A673 (cell line): Measurements from ENCODE around the gene BABAM2. TPM values are rescaled to one million over a fixed set of nuclear protein-coding genes. Genes with fewer than 3 reads are reported as not detected.

ENCODE experiments used
- BruUV-seq: library from RNA; stranded (reverse); fragments of 400-500 nt; replicated peaks from 2 replicates; lab custom pipeline; 2021; lab: Mats Ljungman, UMichigan
- CTCF ChIA-PET: fragments of 300-600 bp; sonication (Branson Sonifier 250); formaldehyde crosslinking; loops from one replicate; lab custom pipeline; 2022; ENCODE audit warnings: antibody characterized with exemption; lab: Charles Lee
- POLR2A ChIA-PET: fragments of 300-600 bp; sonication (Branson Sonifier 250); formaldehyde crosslinking; loops from one replicate; lab custom pipeline; 2022; ENCODE audit warnings: antibody characterized with exemption; ENCODE audit not compliant: low non-redundant PET; lab: Charles Lee
- DNase-seq: peaks from one replicate; pipeline ENCODE4 v3.0.0-alpha.2; 2015; ENCODE audit warnings: low spot score
- H3K27ac ChIP-seq: fragments of 200-600 bp; sonication (generic); 2 replicates; pipeline ENCODE4 v1.5.1; 2016; ENCODE audit warnings: mixed run types, low read depth, mild to moderate bottlenecking, mixed read lengths, antibody characterized with exemption, low read length; ENCODE audit not compliant: poor library complexity, severe bottlenecking
- H3K27me3 ChIP-seq: fragments of 200-600 bp; sonication (generic); replicated peaks from 2 replicates; pipeline ENCODE4 v1.6.1; 2017; ENCODE audit warnings: mixed run types, low read depth, mild to moderate bottlenecking, mixed read lengths, antibody characterized with exemption, low read length; ENCODE audit not compliant: insufficient read depth, poor library complexity
- H3K36me3 ChIP-seq: fragments of 200-600 bp; sonication (generic); 2 replicates; pipeline ENCODE4 v1.6.1; 2016; ENCODE audit warnings: mixed run types, mild to moderate bottlenecking, mixed read lengths, antibody characterized with exemption, low read length; ENCODE audit not compliant: insufficient read depth, poor library complexity, severe bottlenecking
- H3K4me1 ChIP-seq: fragments of 200-600 bp; sonication (generic); 2 replicates; pipeline ENCODE4 v1.6.1; 2017; ENCODE audit warnings: mixed run types, mild to moderate bottlenecking, mixed read lengths, antibody characterized with exemption, low read length; ENCODE audit not compliant: insufficient read depth, poor library complexity, severe bottlenecking
- H3K4me3 ChIP-seq: fragments of 200-600 bp; sonication (generic); 2 replicates; pipeline ENCODE4 v1.5.1; 2016; ENCODE audit warnings: low read depth, mixed run types, mild to moderate bottlenecking, mixed read lengths, low read length; ENCODE audit not compliant: poor library complexity, severe bottlenecking
- H3K9me3 ChIP-seq: fragments of 200-600 bp; sonication (generic); 2 replicates; pipeline ENCODE4 v1.6.1; 2016; ENCODE audit warnings: mixed run types, low read depth, mild to moderate bottlenecking, mixed read lengths, antibody characterized with exemption, low read length; ENCODE audit not compliant: poor library complexity, severe bottlenecking
- EZH2 ChIP-seq: fragments of 200-600 bp; sonication (generic); IDR thresholded peaks from 2 replicates; pipeline ENCODE4 v1.6.1; 2017; ENCODE audit warnings: borderline replicate concordance, low read depth, mild to moderate bottlenecking, mixed read lengths, antibody characterized with exemption, low read length; ENCODE audit not compliant: poor library complexity, severe bottlenecking
- intact Hi-C: fragments of 100-400 bp; cut with micrococcal nuclease; formaldehyde crosslinking; loops from one replicate; pipeline ENCODE4 v1.10.0; 2022; ENCODE audit not compliant: unreplicated experiment
- total RNA-seq: library from RNA; stranded (reverse); gene quantifications from 2 replicates; pipeline ENCODE4 v1.2.3, GENCODE V29; 2021
- TF ChIP-seq, protein P1 (sequence below): fragments of 300-800, 200-600 bp; sonication (generic); conservative IDR thresholded peaks from 2 replicates; pipeline ENCODE4 v1.5.1; 2017; ENCODE audit warnings: low read depth, mild to moderate bottlenecking, antibody characterized with exemption, low read length, moderate library complexity, mixed read lengths

BABAM2 gene
- total RNA-seq, 1 experiment from 2014 or later: 21.8 TPM

GRCh38 chr2:28343184-28343942 is 452.8 kb downstream of the BABAM2 start:
- no peak for DNase-seq
- POLR2A ChIA-PET: no interaction called here
- peaks cover 6% of the 10 kb centered on the region for H3K4me1 ChIP-seq
- no TSS peak for BruUV-seq
- no peaks in the 10 kb centered on the region for H3K9me3 ChIP-seq
- no peak for TF ChIP-seq EZH2
- TF ChIP-seq, protein P1, sequence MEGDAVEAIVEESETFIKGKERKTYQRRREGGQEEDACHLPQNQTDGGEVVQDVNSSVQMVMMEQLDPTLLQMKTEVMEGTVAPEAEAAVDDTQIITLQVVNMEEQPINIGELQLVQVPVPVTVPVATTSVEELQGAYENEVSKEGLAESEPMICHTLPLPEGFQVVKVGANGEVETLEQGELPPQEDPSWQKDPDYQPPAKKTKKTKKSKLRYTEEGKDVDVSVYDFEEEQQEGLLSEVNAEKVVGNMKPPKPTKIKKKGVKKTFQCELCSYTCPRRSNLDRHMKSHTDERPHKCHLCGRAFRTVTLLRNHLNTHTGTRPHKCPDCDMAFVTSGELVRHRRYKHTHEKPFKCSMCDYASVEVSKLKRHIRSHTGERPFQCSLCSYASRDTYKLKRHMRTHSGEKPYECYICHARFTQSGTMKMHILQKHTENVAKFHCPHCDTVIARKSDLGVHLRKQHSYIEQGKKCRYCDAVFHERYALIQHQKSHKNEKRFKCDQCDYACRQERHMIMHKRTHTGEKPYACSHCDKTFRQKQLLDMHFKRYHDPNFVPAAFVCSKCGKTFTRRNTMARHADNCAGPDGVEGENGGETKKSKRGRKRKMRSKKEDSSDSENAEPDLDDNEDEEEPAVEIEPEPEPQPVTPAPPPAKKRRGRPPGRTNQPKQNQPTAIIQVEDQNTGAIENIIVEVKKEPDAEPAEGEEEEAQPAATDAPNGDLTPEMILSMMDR: no peak
- no peaks in the 10 kb centered on the region for H3K27me3 ChIP-seq
- no peak overlapping the region for H3K27ac ChIP-seq
- H3K4me3 ChIP-seq: no peak overlapping the region
- no peaks in the 10 kb centered on the region for H3K36me3 ChIP-seq
- CTCF ChIA-PET: no interaction called here
- intact Hi-C loops: no loop called here

DNA sequence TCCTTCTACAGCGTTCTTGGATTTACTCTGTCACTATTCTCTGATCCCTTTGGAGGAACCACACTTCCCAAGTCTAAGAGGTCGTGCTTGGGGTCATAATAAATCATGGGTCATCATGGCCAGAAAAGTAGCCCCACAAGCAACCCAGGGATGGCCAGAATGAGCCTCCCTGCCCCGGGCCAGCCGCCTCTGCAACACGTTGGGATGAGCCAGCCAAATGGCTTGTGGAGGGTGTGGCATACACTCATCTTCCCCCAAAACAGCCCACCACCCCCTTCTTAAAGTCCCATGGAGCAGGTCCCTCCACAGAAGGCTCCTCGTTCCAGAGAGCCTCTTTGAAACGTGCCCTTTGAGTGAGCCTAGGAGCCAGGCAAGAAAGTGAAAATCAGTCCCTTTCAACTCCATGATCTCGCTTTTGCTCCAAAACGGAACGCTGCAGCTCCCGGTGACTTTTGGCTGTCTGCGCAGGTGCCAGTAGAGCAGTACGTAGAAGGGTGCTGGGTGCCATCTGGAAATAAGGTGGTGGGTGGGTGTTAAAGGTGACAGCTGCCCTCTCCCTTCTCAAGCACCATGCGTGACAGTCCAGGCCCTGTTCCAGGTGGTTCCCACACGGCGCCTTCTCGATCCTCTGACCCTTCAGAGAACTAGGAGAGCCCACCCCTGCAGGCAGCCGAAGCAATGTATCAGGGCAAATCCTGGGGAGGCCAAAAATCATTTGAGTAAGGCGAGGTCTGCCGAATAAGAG is 453.6 kb downstream of the BABAM2 start:
- H3K36me3 ChIP-seq: no peaks in the 10 kb centered on the region
- no peak for DNase-seq
- peaks cover 6% of the 10 kb centered on the region for H3K4me1 ChIP-seq
- BruUV-seq: no TSS peak
- intact Hi-C loops: no loop called here
- no peak overlapping the region for H3K4me3 ChIP-seq
- TF ChIP-seq EZH2: no peak
- TF ChIP-seq, protein P1: no peak
- H3K27ac ChIP-seq: no peak overlapping the region
- no peaks in the 10 kb centered on the region for H3K9me3 ChIP-seq
- ChIA-PET CTCF (no interaction called here), POLR2A (no interaction called here)
- no peaks in the 10 kb centered on the region for H3K27me3 ChIP-seq

- Histone ChIP-seq H3K4me1 (peaks cover 6% of the 10 kb centered on the region), H3K9me3 (no peaks in the 10 kb centered on the region), H3K27me3 (no peaks in the 10 kb centered on the region), H3K27ac (no peak overlapping the region), H3K4me3 (no peak overlapping the region), H3K36me3 (no peaks in the 10 kb centered on the region)
- no TSS peak for BruUV-seq
- intact Hi-C loops: no loop called here
- TF ChIP-seq EZH2: no peak
- TF ChIP-seq, protein P1: no peak
- POLR2A ChIA-PET: no interaction called here
- DNase-seq: no peak
- CTCF ChIA-PET: no interaction called here
These were observed 454.3 kb downstream of the BABAM2 start for GRCh38 chr2:28344756-28345373.
